Kidney (tissue), 14 donors: Measurements from ENCODE around the gene METAP1. TPM values are rescaled to one million over a fixed set of nuclear protein-coding genes. Genes with fewer than 3 reads are reported as not detected.

Experiments
- DNase-seq, 5 donors: peaks; one replicate each; pipeline ENCODE4 v3.0.0-alpha.2; 2013 to 2020
- FAIRE-seq: peaks from 2 replicates; lab custom pipeline; 2012; peaks lifted over from hg19 to GRCh38; lab: Jason Lieb, UNC
- H3K27ac ChIP-seq, 2 donors: one replicate each; pipeline ENCODE4 v1.7.0; 2013; ENCODE audit warnings: low read depth in 2 of 2, low read length in 2 of 2, inconsistent platforms in 1 of 2
- H3K27me3 ChIP-seq: one replicate; pipeline ENCODE4 v1.7.1; 2013; ENCODE audit warnings: low read length, inconsistent platforms; ENCODE audit not compliant: control insufficient read depth, insufficient read depth
- H3K36me3 ChIP-seq, 3 donors: one replicate each; pipeline versions ENCODE4 v1.7.0 to v1.7.1; 2013; ENCODE audit warnings: low read length in 3 of 3, control low read depth in 1 of 3, inconsistent platforms in 1 of 3; ENCODE audit not compliant: insufficient read depth in 3 of 3, control insufficient read depth in 2 of 3
- H3K4me1 ChIP-seq, 3 donors: one replicate each; pipeline versions ENCODE4 v1.7.0 to v1.7.1; 2013; ENCODE audit warnings: low read length in 3 of 3, inconsistent platforms in 1 of 3, low read depth in 1 of 3; ENCODE audit not compliant: control insufficient read depth in 2 of 3, insufficient read depth in 2 of 3
- H3K4me3 ChIP-seq, 3 donors: one replicate each; pipeline versions ENCODE4 v1.7.0 to v1.8.1; 2013; ENCODE audit warnings: low read length in 3 of 3, control low read depth in 1 of 3, inconsistent platforms in 1 of 3
- H3K9ac ChIP-seq, 3 donors: one replicate each; pipeline versions ENCODE4 v1.7.0 to v1.7.1; 2013; ENCODE audit warnings: low read length in 3 of 3, control low read depth in 1 of 3, inconsistent platforms in 1 of 3
- H3K9me3 ChIP-seq, 3 donors: one replicate each; pipeline versions ENCODE4 v1.7.0 to v1.7.1; 2013; ENCODE audit warnings: low read length in 3 of 3, control low read depth in 1 of 3, inconsistent platforms in 1 of 3; ENCODE audit not compliant: control insufficient read depth in 2 of 3, insufficient read depth in 1 of 3
- CTCF ChIP-seq: IDR thresholded peaks from 3 replicates; pipeline ENCODE4 v1.5.1; 2012; ENCODE audit warnings: mild to moderate bottlenecking, moderate library complexity, borderline replicate concordance; ENCODE audit not compliant: insufficient read depth; ENCODE audit errors: extremely low read depth
- intact Hi-C: fragments of 100-400 bp; cut with DNase I; formaldehyde crosslinking; loops from one replicate; pipeline ENCODE4 v1.11.1; 2022
- polyA plus RNA-seq: library from polyadenylated mRNA; stranded (reverse); fragments of 350-450 nt; fragmentation: Illumina TruSeq; extraction: RNeasy Lipid Tissue Mini Kit (QIAGEN cat#74804); gene quantifications from one replicate; pipeline ENCODE4 v1.2.3, GENCODE V29; 2014; ENCODE audit warnings: low read depth, low replicate concordance; ENCODE audit not compliant: insufficient read depth
- total RNA-seq: library from RNA; stranded (reverse); fragmentation: NEBNext Ultra II Directional; extraction: Animal tissue kit (Norgen Biotek cat#: 25700); gene quantifications from one replicate; pipeline ENCODE4 v1.2.1, GENCODE V29; 2021
- donor health status: control.
- donor health status: control.
- donor health status: control.
- donor health status: control.
- donor health status: control.
- donor health status: DM: yes; HTN: yes; CAD: no.
- donor health status: Normal renal cell carcinoma (clear cell type).

METAP1 gene
- total and polyA plus RNA-seq, 2 donors from 2014 or later: 22.7 to 33.8 TPM

GRCh38 chr4:98959411-98959810, 36.1 kb upstream of the METAP1 start:
- no peak for TF ChIP-seq CTCF
- intact Hi-C loops: no loop called here
- FAIRE-seq (no peak), DNase-seq (no peak)
- H3K9me3 ChIP-seq: no peaks in the 10 kb centered on the region
- no peaks in the 10 kb centered on the region for H3K27me3 ChIP-seq
- H3K4me3 ChIP-seq: no peak overlapping the region
- H3K36me3 ChIP-seq: no peaks in the 10 kb centered on the region
- H3K9ac ChIP-seq: no peak overlapping the region
- no peak overlapping the region for H3K27ac ChIP-seq
- H3K4me1 ChIP-seq: no peaks in the 10 kb centered on the region

DNA sequence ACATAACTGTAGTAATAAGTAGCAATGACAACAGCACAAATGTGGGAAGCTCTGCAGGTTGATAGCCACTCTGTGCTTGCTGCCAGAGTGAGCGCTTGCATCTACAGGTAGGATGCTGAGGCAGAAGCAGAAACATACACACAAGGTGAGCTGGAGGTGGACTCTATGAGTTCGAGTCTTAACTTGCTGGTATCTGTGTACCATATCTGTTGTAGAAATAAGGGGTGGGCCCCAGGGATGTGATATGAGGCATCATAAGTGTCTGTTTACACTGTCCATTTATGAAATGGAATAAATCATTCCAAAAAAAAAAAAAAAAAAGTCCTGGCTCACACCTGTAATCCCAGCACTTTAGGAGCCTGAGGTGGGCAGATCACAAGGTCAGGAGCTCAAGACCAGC, 33.8 kb upstream of the METAP1 start:
- DNase-seq (no peak), FAIRE-seq (no peak)
- H3K27ac ChIP-seq: no peak overlapping the region
- H3K4me3 ChIP-seq: no peak overlapping the region
- H3K9me3 ChIP-seq: no peaks in the 10 kb centered on the region
- H3K9ac ChIP-seq: no peak overlapping the region
- H3K36me3 ChIP-seq: no peaks in the 10 kb centered on the region
- intact Hi-C loops: no loop called here
- no peaks in the 10 kb centered on the region for H3K27me3 ChIP-seq
- H3K4me1 ChIP-seq: no peaks in the 10 kb centered on the region
- no peak for TF ChIP-seq CTCF

DNA sequence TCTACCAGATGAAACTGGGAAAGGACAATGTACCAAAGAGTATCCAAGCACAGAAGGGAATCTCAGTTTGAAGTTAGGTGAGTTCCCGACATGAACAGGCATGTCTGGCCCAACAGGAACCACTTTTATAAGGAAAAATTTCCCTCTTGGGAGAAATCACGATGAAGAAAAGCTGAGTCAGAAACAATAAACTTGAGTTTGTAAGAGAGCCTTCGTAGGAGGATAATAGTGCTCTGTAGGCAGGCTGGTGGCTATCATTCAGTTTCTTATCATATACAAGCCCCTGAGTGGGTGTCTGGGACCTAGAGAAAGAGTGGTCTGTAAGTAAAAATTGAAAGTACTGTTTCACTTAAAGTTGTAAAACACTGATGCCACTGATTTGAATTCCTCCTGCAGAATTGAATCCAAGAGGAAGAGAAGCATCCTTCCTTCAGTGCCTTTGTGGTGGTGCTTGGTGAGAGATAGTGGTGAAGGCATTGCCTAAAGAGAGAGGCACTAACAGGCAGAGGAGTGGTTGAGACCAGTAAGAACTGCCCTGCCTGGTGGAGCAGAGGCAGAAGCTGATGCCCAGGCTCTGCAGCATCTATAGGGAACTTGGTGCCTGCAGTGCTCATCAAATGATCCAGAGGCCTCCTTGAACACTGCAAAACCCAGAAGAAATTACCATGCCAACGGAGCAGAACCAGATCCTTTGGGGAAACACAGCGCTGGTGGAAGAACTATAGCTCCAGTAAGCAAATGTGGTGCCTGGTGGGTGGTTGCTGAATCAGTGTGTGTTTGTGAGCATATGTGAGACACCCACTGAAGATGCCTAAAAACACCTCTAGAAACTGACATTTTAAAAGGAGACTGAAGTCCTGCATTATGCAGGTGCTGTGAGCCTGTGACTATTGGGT, 31.7 kb upstream of the METAP1 start:
- H3K9ac ChIP-seq: no peak overlapping the region

More for the DNA sequence above, 31.7 kb upstream of the METAP1 start:
- H3K9me3 ChIP-seq: no peaks in the 10 kb centered on the region
- FAIRE-seq (no peak), DNase-seq (no peak)
- TF ChIP-seq CTCF: no peak
- no peak overlapping the region for H3K27ac ChIP-seq
- no peaks in the 10 kb centered on the region for H3K36me3 ChIP-seq
- H3K27me3 ChIP-seq: no peaks in the 10 kb centered on the region
- no peak overlapping the region for H3K4me3 ChIP-seq
- intact Hi-C loops: no loop called here
- H3K4me1 ChIP-seq: no peaks in the 10 kb centered on the region
